AG10803 (cell line): ENCODE results near the gene TMEM175.

Experiments used
- DNase-seq: peaks from one replicate; pipeline ENCODE4 v3.0.0; 2010; ENCODE audit warnings: low read depth
- H3K4me3 ChIP-seq: 2 replicates; pipeline ENCODE4 v1.5.1; 2011; ENCODE audit warnings: mild to moderate bottlenecking, low read length, control low read depth
- CTCF ChIP-seq: conservative IDR thresholded peaks from 2 replicates; pipeline ENCODE4 v1.5.1; 2011; ENCODE audit warnings: mild to moderate bottlenecking, low read length, control low read depth, inconsistent platforms

TMEM175 gene

GRCh38 chr4:1002131-1002630, 69.9 kb downstream of the TMEM175 start:
- DNase-seq, result peak; percentile 29
- TF ChIP-seq CTCF, result no peak
- no peak overlapping the region for H3K4me3 ChIP-seq

- H3K4me3 ChIP-seq, result no peak overlapping the region
- no peak for DNase-seq
- TF ChIP-seq CTCF, result no peak
Measured at GRCh38 chr4:1002631-1003251, 70.5 kb downstream of the TMEM175 start.

GRCh38 chr4:1003271-1004070, 71.2 kb downstream of the TMEM175 start:
- no peak for TF ChIP-seq CTCF
- H3K4me3 ChIP-seq, result no peak overlapping the region
- no peak for DNase-seq

GRCh38 chr4:1004071-1004418, 71.8 kb downstream of the TMEM175 start:
- DNase-seq, result no peak
- no peak for TF ChIP-seq CTCF
- no peak overlapping the region for H3K4me3 ChIP-seq

GRCh38 chr4:1004557-1005485, 72.6 kb downstream of the TMEM175 start:
- no peak for DNase-seq
- no peak overlapping the region for H3K4me3 ChIP-seq
- TF ChIP-seq CTCF, result no peak

DNA sequence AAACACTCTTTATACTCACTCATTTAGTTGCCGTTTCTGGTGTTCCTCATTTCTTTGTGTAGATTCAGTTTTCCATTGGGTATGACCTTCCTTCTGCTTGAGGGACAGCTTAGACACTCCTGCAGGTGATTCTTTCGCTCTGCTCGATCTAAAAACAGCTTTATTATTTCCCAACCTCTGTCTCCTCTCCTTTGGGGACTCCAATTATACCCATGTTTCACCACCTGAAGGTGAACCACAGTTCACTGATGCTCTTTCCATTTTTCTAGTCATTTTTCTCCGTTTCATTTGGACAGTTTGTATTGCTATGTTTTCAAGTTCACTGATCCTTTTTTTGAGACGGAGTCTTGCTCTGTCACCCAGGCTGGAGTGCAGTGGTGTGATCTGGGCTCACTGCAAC, 74.6 kb downstream of the TMEM175 start:
- H3K4me3 ChIP-seq, result no peak overlapping the region
- DNase-seq, result no peak
- no peak for TF ChIP-seq CTCF
